Lung microvascular endothelial cell (primary cell): Measurements from ENCODE around the gene RTL1. TPM values are rescaled to one million over a fixed set of nuclear protein-coding genes. Genes with fewer than 3 reads are reported as not detected.

Source experiments
- DNase-seq, 2 donors: peaks; one replicate each; pipeline versions ENCODE4 v3.0.0 to v3.0.0-alpha.2; 2010; ENCODE audit warnings: low read depth in 2 of 2
- total RNA-seq: library from RNA; depleted of rRNA; stranded (reverse); fragments of >200 nt; gene quantifications from 2 replicates; pipeline ENCODE4 v1.2.1, GENCODE V29; 2014

RTL1 gene
- total RNA-seq, 1 donor from 2014 or later, result not detected

DNA sequence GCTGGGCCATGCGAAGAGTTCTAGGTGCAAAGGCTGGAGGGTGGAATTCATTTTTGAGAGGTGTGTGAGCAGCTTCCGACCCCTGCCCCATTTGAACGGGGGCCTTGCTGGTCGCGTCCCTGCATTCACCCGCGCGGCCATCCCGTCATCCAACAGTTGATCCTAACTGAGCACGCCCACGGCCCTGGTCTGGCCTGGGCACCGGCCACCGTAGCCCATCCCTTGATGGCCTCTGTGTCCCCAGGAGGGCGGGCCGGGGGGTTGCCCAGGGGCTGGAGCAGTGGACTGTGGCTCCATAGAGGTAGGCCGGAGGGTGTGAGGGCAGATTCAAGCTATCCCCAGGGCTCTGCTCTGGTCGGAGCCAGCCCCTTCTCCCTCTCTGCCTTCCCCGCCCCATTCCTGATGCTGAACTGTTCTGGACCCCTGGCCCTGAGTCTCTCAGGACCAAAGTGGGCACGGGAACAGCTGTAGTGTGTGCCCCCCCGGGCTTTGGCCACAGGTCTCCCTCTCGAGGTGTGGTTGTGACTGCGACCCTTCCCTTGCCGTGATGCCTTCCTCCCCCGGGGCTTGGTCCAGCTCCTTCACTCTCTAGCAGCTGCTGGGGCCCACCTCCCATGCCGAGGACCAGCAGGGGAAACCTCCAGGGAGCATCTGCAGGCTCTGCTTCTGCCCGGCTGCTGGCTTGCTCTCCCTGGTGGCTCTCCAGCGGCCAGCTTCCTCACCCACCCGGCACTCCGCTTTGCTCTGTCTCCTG is 68.6 kb downstream of the RTL1 start:
- no peak for DNase-seq

DNA sequence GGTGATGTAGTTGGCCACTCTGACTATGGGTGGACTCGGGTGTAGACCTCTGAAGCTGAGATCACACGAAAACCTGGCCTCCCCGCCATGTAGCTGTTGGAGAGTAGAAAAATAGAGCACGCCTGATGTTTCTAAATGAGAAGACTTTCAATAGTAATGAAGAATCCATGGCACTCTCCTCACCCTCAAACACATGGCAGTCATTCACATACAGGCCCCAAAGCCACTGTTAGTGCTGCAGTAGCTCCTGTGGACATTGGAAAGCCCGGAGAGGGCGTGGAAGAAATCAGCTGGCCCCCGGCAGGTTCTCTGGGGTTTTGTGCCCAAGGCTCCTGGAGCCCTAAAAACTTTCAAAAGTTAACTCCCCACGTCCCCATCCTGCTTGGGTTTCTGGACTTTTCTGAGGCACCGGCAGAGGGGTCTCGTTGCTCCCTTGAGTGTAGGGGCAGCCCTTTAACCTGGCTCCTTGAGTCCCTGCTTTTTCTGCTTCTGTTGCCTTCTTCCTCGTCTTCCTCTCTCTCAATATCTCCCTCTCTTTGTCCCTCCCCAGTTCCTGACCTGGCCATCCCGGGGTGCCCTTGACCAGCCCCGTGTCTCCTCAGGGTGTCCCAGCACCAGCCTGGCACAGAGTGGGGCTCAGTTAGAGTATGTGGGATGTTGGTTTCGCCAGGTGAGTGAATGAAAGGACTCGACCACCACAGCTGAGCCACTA is 69.3 kb downstream of the RTL1 start:
- no peak for DNase-seq

DNA sequence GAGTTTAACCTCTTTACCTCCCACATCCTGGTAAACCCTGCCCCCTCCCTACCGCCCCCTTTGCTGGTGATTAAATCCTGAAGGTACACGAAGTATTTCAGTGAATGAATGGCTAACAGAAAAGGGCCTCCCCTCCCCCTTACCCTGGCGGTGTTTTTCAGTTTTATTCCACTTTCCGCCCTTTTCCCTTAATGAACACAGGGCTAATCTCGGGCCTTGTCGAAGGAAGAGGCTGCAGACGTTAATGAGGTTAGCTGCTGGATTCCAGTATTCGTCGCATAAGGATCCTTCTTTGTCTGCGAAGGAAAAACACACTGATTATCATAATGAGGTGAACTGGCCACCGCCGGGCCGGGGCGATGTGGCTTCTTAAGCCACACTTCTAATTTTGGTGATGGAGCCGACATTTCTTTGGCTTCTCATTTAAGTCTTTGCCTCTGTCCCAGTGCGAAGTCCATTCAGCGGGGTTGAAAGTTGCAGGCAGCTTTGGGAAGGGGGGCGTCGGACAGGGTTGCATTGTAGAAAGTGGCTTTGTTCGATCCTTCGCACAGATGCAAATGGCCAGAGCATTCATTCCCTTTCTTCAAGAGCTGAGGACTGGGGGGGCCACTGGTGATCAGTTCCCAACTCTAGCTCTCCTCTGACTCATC is 71.1 kb downstream of the RTL1 start:
- DNase-seq, result no peak

DNA sequence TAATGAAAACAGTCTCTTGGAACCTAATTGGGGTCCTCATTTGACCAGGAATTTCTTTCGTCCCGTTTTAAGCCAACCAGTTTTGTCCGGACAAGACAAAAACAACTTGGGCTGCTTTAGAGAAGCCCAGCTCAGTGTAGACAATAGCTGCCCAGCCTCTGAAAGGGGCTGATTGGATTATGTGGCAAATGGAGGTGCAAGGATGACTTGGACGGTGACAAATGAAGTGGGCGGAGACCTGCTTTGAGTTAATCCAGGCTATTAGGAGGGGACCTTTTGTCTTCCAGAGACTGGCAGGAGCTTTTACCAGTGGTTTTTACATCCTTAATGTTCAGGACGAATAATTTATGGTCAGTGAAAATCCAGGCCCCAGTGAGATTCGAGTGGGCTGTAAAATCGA is 72.8 kb downstream of the RTL1 start:
- no peak for DNase-seq

Other genes starting within 250 kb of the RTL1 start
- not detected in 2 replicates for gene DLK1, start 176.8 kb downstream of the RTL1 start, total RNA-seq
- 0.99 and 4.8 TPM in 2 replicates for gene MEG3, start 77.6 kb downstream of the RTL1 start, total RNA-seq